Endothelial cell of umbilical vein (primary cell): ENCODE measurements around the gene WDR38. TPM values are rescaled to one million over a fixed set of nuclear protein-coding genes. Genes with fewer than 3 reads are reported as not detected.

ENCODE experiments used
- BruUV-seq: library from RNA; stranded (reverse); fragments of 400-500 nt; replicated peaks from 2 replicates; lab custom pipeline; 2021; lab: Mats Ljungman, UMichigan
- CTCF ChIA-PET: fragments of 300-600, 350-600 bp; sonication (Branson Sonifier 250); formaldehyde crosslinking; loops from one replicate; lab custom pipeline; 2021; ENCODE audit warnings: antibody characterized with exemption, inconsistent platforms; lab: Charles Lee
- POLR2A ChIA-PET: fragments of 300-600, 350-600 bp; sonication (Branson Sonifier 250); formaldehyde crosslinking; loops from one replicate; lab custom pipeline; 2021; ENCODE audit warnings: antibody characterized with exemption, inconsistent platforms; lab: Charles Lee
- DNase-seq: peaks from one replicate; pipeline ENCODE4 v3.0.0-alpha.2; 2011; ENCODE audit warnings: low read depth, low spot score
- FAIRE-seq: peaks from 2 replicates; lab custom pipeline; 2011; peaks lifted over from hg19 to GRCh38; lab: Jason Lieb, UNC
- H2AFZ ChIP-seq: 2 replicates; pipeline ENCODE4 v1.6.0; 2012; ENCODE audit warnings: low read depth, low read length, control low read depth, inconsistent platforms
- H3K27ac ChIP-seq: 2 replicates; pipeline ENCODE4 v1.5.1; 2011; ENCODE audit warnings: low read depth, mild to moderate bottlenecking, control low read depth, low read length, moderate library complexity; ENCODE audit not compliant: insufficient read depth
- H3K27me3 ChIP-seq, 2 experiments: 2 replicates each; pipeline versions ENCODE4 v1.6.0 to v1.6.1; 2011; ENCODE audit warnings: low read length in 2 of 2, mixed read lengths in 1 of 2; ENCODE audit not compliant: control insufficient read depth in 2 of 2, insufficient read depth in 2 of 2
- H3K36me3 ChIP-seq, 2 experiments: 2 replicates in 1 of 2; 3 replicates in 1 of 2; pipeline ENCODE4 v1.5.1; 2011; ENCODE audit warnings: low read length in 2 of 2, mild to moderate bottlenecking in 1 of 2, moderate library complexity in 1 of 2; ENCODE audit not compliant: control insufficient read depth in 2 of 2, insufficient read depth in 2 of 2; ENCODE audit errors: extremely low read depth in 1 of 2
- H3K4me1 ChIP-seq: 3 replicates; pipeline ENCODE4 v1.5.1; 2011; ENCODE audit warnings: mild to moderate bottlenecking, low read length; ENCODE audit not compliant: control insufficient read depth, insufficient read depth; ENCODE audit errors: extremely low read depth
- H3K4me2 ChIP-seq: 2 replicates; pipeline ENCODE4 v1.6.1; 2011; ENCODE audit warnings: low read length, control low read depth, mixed read lengths; ENCODE audit not compliant: insufficient read depth
- H3K4me3 ChIP-seq, 3 experiments: fragments of 200-600 bp in 1 of 3; sonication (generic), shearing (Covaris generic) in 1 of 3; replicated peaks in 1 of 3; 2 replicates each; pipeline ENCODE4 v1.5.1; 2011 to 2016; ENCODE audit warnings: control low read depth in 3 of 3, low read length in 3 of 3, mild to moderate bottlenecking in 2 of 3, inconsistent platforms in 1 of 3, low read depth in 1 of 3, moderate library complexity in 1 of 3; ENCODE audit not compliant: insufficient read depth in 1 of 3
- H3K79me2 ChIP-seq: 2 replicates; pipeline ENCODE4 v1.6.0; 2012; ENCODE audit warnings: low read length, inconsistent platforms; ENCODE audit not compliant: control insufficient read depth, insufficient read depth
- H3K9ac ChIP-seq: replicated peaks from 2 replicates; pipeline ENCODE3; 2011; ENCODE audit warnings: low read length, control low read depth; ENCODE audit not compliant: insufficient read depth; ENCODE audit errors: extremely low read depth
- H3K9me1 ChIP-seq: replicated peaks from 3 replicates; pipeline ENCODE4 v1.6.0; 2011; ENCODE audit warnings: mild to moderate bottlenecking, low read length; ENCODE audit not compliant: control insufficient read depth, insufficient read depth; ENCODE audit errors: extremely low read depth
- H3K9me3 ChIP-seq: replicated peaks from 2 replicates; pipeline ENCODE4 v1.5.1; 2012; ENCODE audit warnings: low read length, inconsistent platforms; ENCODE audit not compliant: control insufficient read depth, insufficient read depth
- H4K20me1 ChIP-seq: replicated peaks from 2 replicates; pipeline ENCODE3; 2011; ENCODE audit warnings: mild to moderate bottlenecking, low read length; ENCODE audit not compliant: control insufficient read depth, insufficient read depth; ENCODE audit errors: extremely low read depth
- CTCF ChIP-seq, 2 donors: IDR thresholded peaks; 1 replicate in 1 of 2; 2 replicates in 1 of 2; pipeline ENCODE4 v1.5.1; 2011; ENCODE audit warnings: low read length in 2 of 2, mild to moderate bottlenecking in 2 of 2, moderate library complexity in 2 of 2, control low read depth in 1 of 2, inconsistent platforms in 1 of 2, low read depth in 1 of 2; ENCODE audit not compliant: insufficient read depth in 1 of 2; ENCODE audit errors: extremely low read depth in 1 of 2
- FOS ChIP-seq: IDR thresholded peaks from 2 replicates; pipeline ENCODE4 v1.6.1; 2011; ENCODE audit warnings: mild to moderate bottlenecking, low read length, moderate library complexity, borderline replicate concordance; ENCODE audit not compliant: insufficient read depth
- POLR2A ChIP-seq: IDR thresholded peaks from 2 replicates; pipeline ENCODE4 v1.6.1; 2012; ENCODE audit warnings: low read depth, mild to moderate bottlenecking, control low read depth, low read length
- dilution Hi-C: fragments of 300-500 bp; cut with MboI; formaldehyde crosslinking; loops from one replicate; pipeline ENCODE4 v1.15.0; 2019; ENCODE audit warnings: low sequenced_read_pairs; ENCODE audit not compliant: extremely low pct_ligation_motif_present
- intact Hi-C: fragments of 100-400 bp; cut with micrococcal nuclease; formaldehyde crosslinking; loops from one replicate; pipeline ENCODE4 v1.10.0; 2022
- polyA plus RNA-seq, 4 experiments: library from polyadenylated mRNA; depleted of rRNA in 3 of 4; stranded (reverse) in 3 of 4; unstranded in 1 of 4; fragments of >200 nt; gene quantifications; 2 replicates each; pipeline versions ENCODE4 v1.2.1 to v1.2.3, GENCODE V29; 2011 to 2012; ENCODE audit warnings: missing spikeins in 1 of 4
- total RNA-seq: library from RNA; stranded (reverse); gene quantifications from 2 replicates; pipeline ENCODE4 v1.2.3, GENCODE V29; 2021
- TF ChIP-seq, protein P1 (sequence below): IDR thresholded peaks from 2 replicates; pipeline ENCODE4 v1.6.1; 2011; ENCODE audit not compliant: insufficient read depth, insufficient read length

WDR38 gene
- total and polyA plus RNA-seq, 2 donors (not counting 3 experiments of a cell fraction or from before 2014, with no cell fraction given), result not detected

DNA sequence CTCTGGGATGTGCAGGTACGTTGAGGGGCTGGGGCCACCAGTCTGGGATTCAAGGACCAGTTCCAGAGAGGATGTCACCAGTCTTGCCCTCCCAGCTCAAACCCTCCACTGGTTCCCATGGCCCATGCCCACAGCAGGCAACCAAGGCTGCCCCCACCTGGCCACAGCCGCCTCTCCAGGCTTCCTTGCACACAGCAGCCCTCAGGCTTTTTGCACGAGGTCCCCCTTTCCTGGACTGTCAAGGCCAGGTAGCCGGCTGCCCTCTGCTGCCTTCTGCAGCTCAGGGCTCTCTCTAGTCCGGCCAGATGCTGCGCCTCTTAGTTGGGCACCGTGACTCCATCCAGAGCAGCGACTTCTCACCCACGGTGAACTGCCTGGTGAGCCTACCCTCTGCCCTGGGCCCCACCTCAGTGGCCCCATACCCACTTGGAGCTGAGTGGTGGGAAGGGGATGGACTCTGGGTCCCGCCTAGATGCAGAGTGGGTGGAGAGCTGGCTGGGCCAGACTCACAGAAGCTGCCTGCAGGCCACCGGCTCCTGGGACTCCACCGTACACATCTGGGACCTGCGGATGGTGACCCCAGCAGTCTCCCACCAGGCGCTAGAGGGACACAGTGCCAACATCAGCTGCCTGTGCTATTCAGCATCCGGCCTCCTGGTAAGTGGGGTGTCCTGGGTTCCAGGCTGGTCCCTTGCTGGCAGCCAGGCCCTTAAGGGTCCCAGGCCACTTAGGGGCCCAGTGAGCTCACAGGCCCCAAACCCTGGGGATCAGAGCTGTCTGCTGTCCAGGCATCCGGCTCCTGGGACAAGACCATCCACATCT, 2.9 kb downstream of the WDR38 start:
- intact Hi-C loops, result no loop called here
- CTCF ChIA-PET, result interaction anchor here (0.6 to 15.1 kb wide), 11 partner anchors 10 to 382 kb away, joined by 3 to 967 read pairs (median 4); partner anchors contain the start of genes NR6A1 and OLFML2A

More for the DNA sequence above, 2.9 kb downstream of the WDR38 start:
- H3K9ac ChIP-seq, result no peak overlapping the region
- H3K4me2 ChIP-seq, result no peak overlapping the region
- H3K9me3 ChIP-seq, result no peaks in the 10 kb centered on the region
- TF ChIP-seq CTCF (IDR thresholded peaks at IDR 0.05; ENCODE audit: extremely low read depth in 1 of 2, insufficient read depth in 1 of 2, low read depth in 1 of 2, low read length in 2 of 2) (peak in 1 of 2 donors; percentile 64), FOS (no peak), POLR2A (peak; percentile 16)
- TF ChIP-seq, protein P1, sequence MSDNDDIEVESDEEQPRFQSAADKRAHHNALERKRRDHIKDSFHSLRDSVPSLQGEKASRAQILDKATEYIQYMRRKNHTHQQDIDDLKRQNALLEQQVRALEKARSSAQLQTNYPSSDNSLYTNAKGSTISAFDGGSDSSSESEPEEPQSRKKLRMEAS, result no peak
- dilution Hi-C loops, result no loop called here
- no peaks in the 10 kb centered on the region for H3K27me3 ChIP-seq
- peaks cover 18% of the 10 kb centered on the region for H3K4me1 ChIP-seq
- H3K79me2 ChIP-seq, result peaks cover 28% of the 10 kb centered on the region
- DNase-seq (no peak), FAIRE-seq (peak; percentile 62)
- POLR2A ChIA-PET, result interaction anchor here (0.6 to 1.6 kb wide), 2 partner anchors 81 to 219 kb away, joined by 5 to 6 read pairs; no protein-coding TSS in a partner anchor
- H3K27ac ChIP-seq, result no peak overlapping the region
- peaks cover 8% of the 10 kb centered on the region for H4K20me1 ChIP-seq
- H2AFZ ChIP-seq, result no peak overlapping the region
- H3K36me3 ChIP-seq, result peaks cover 18 to 39% of the 10 kb centered on the region in 2 experiments
- no peaks in the 10 kb centered on the region for H3K9me1 ChIP-seq
- BruUV-seq, result no TSS peak
- no peak overlapping the region for H3K4me3 ChIP-seq
